Ascending aorta (tissue), 2 donors: Measurements from ENCODE around the gene OTOP2. TPM values are rescaled to one million over a fixed set of nuclear protein-coding genes. Genes with fewer than 3 reads are reported as not detected.

Experiments used
- DNase-seq, 2 donors: peaks; one replicate each; pipeline ENCODE4 v3.0.0-alpha.2; 2019; ENCODE audit warnings: low spot score in 2 of 2
- H3K27ac ChIP-seq, 2 donors: fragments of 200-600 bp; sonication (generic); one replicate each; pipeline ENCODE4 v1.5.1; 2016 to 2017; ENCODE audit warnings: mild to moderate bottlenecking in 1 of 2
- H3K27me3 ChIP-seq: fragments of 200-600 bp; sonication (generic); one replicate; pipeline ENCODE4 v1.5.1; 2017
- H3K36me3 ChIP-seq, 2 donors: fragments of 200-600 bp; sonication (generic); one replicate each; pipeline ENCODE4 v1.5.1; 2016
- H3K4me1 ChIP-seq, 2 donors: fragments of 200-600 bp; sonication (generic); one replicate each; pipeline ENCODE4 v1.5.1; 2016 to 2017; ENCODE audit warnings: mild to moderate bottlenecking in 1 of 2
- H3K4me3 ChIP-seq, 2 donors: fragments of 200-600 bp; sonication (generic); one replicate each; pipeline ENCODE4 v1.5.1; 2016 to 2017; ENCODE audit warnings: mild to moderate bottlenecking in 1 of 2
- H3K9me3 ChIP-seq, 2 donors: fragments of 200-600 bp; sonication (generic); one replicate each; pipeline ENCODE4 v1.5.1; 2016
- CTCF ChIP-seq, 3 experiments: fragments of 200-600 bp in 2 of 3; fragments of 450-650 bp in 1 of 3; sonication (generic) in 2 of 3; IDR thresholded peaks; one replicate each; pipeline ENCODE4 v1.5.1; 2016 to 2019; ENCODE audit warnings: antibody characterized with exemption in 3 of 3, mild to moderate bottlenecking in 1 of 3, moderate library complexity in 1 of 3
- intact Hi-C: fragments of 100-400 bp; cut with DNase I; formaldehyde crosslinking; loops from one replicate; pipeline ENCODE4 v1.15.1; 2023
- total RNA-seq: library from RNA; depleted of rRNA; stranded (reverse); fragments of >200 nt; gene quantifications from one replicate; pipeline ENCODE4 v1.1.0, GENCODE V29; 2016

Gene OTOP2
- total RNA-seq, 1 donor from 2014 or later, result not detected

DNA sequence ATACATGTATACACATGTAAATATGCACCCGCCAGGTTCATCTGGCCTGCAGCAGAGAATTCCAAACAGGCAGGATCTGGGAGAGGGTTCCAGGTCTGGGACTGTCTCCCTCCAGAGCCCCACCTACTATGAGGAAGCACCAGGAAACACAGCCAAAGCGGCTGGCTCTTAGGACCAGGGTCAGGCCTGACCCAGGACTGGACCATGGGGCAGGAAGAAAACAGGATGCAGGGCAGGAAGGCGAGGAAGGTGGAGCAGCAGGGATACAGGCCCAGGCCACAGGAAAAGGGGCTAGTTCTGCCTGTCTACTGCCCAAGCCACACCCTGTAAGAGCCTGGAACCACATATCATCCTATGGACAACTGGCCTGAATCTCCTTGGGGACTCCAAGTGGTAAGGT lies 46.3 kb downstream of the OTOP2 start:
- no peaks in the 10 kb centered on the region for H3K9me3 ChIP-seq
- intact Hi-C loops, result no loop called here
- no peak overlapping the region for H3K4me3 ChIP-seq

DNA sequence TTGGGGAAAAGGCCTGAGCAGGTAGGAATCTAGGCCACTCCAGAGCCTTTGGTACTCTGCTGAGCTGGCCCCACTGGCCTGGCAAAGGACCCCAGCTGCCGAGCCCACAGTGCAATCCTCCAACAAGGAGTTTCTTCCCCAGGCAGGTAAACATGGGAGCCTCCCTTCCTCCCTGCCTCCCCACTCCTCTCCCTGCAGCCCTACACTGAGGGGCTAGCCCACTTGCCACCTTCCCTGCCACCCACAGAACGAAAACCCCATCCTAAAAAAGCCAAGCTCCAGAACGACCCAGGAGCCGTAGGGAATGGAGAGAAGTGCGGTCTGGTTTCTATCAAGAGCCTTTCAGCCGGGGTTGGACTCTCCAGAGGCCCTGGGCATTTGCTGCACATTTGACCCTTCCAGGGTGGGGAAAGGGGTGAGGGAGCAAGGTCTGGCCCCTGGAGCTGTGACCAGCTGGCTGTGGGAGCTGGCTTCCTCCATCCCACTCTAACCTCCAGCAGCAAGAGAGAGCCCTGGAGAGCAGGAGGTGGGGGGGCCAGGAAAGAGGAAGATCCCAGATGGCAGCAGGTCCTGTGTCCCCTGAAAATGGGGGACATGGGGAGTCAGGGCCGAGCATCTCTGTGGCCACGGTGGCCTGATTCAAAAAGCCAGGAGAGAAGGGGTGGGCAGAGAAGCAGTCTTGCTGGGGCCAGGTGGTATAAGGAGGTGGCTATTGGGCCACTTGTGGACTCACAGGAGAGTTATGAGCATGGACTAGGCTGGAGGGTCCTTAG lies 47.2 kb downstream of the OTOP2 start:
- H3K36me3 ChIP-seq, result no peaks in the 10 kb centered on the region
- intact Hi-C loops, result no loop called here
- DNase-seq, result no peak
- H3K27me3 ChIP-seq, result no peaks in the 10 kb centered on the region
- peaks cover 4 to 10% of the 10 kb centered on the region in 2 donors for H3K4me1 ChIP-seq
- no peaks in the 10 kb centered on the region for H3K9me3 ChIP-seq
- H3K27ac ChIP-seq, result no peak overlapping the region
- no peak for TF ChIP-seq CTCF (IDR thresholded peaks at IDR 0.05)
- peak overlapping the region; percentile 70 to 74 for H3K4me3 ChIP-seq

More for the DNA sequence above, 46.3 kb downstream of the OTOP2 start:
- no peak for DNase-seq
- Histone ChIP-seq H3K27me3 (no peaks in the 10 kb centered on the region), H3K36me3 (no peaks in the 10 kb centered on the region), H3K4me1 (peaks cover 4 to 10% of the 10 kb centered on the region in 2 donors), H3K27ac (no peak overlapping the region)
- TF ChIP-seq CTCF (IDR thresholded peaks at IDR 0.05), result no peak

DNA sequence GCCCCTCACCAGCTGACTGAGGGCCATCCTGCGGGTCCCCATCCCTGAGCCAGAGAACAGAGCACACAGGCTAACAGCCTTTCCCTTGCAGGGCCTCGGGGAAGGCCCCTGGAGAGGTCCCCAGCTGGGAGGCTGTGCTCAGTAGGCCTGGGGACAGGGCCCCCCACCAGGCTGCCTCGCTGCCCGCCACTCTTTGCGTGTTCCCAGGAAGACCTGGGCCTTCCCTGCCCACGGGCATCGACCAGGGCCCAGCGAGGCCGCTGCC lies 47.7 kb downstream of the OTOP2 start:
- intact Hi-C loops, result no loop called here
- Histone ChIP-seq H3K4me1 (peaks cover 4 to 10% of the 10 kb centered on the region in 2 donors), H3K27ac (no peak overlapping the region), H3K4me3 (peak overlapping the region; percentile 70 to 74), H3K9me3 (no peaks in the 10 kb centered on the region), H3K27me3 (no peaks in the 10 kb centered on the region), H3K36me3 (no peaks in the 10 kb centered on the region)
- no peak for DNase-seq
- TF ChIP-seq CTCF (IDR thresholded peaks at IDR 0.05), result no peak

GRCh38 chr17:74972107-74972972 lies 48.3 kb downstream of the OTOP2 start, which contains the start of gene HID1:
Gene HID1 (minus strand): TSS chr17:74972759. CDS start chr17:74972656, 103 bp downstream.
- Histone ChIP-seq H3K27ac (no peak within 1 kb of the TSS), H3K27me3 (no peaks in the 10 kb centered on the region), H3K4me3 (peak within 1 kb of the TSS; percentile 70 to 74), H3K36me3 (no peaks in the 10 kb centered on the region), H3K9me3 (no peaks in the 10 kb centered on the region), H3K4me1 (peaks cover 4 to 10% of the 10 kb centered on the region in 2 donors)
- peak in 1 of 2 donors; percentile 79 for DNase-seq
- no peak for TF ChIP-seq CTCF (IDR thresholded peaks at IDR 0.05)
- intact Hi-C loops, result no loop called here

- H3K27ac ChIP-seq, result no peak overlapping the region
Observed at GRCh38 chr17:74972973-74973328, 48.9 kb downstream of the OTOP2 start.

More at GRCh38 chr17:74972973-74973328, 48.9 kb downstream of the OTOP2 start:
- intact Hi-C loops, result no loop called here
- peaks cover 4 to 10% of the 10 kb centered on the region in 2 donors for H3K4me1 ChIP-seq
- no peaks in the 10 kb centered on the region for H3K27me3 ChIP-seq
- peak overlapping the region; percentile 70 to 74 for H3K4me3 ChIP-seq
- no peak for DNase-seq
- H3K9me3 ChIP-seq, result no peaks in the 10 kb centered on the region
- no peaks in the 10 kb centered on the region for H3K36me3 ChIP-seq
- TF ChIP-seq CTCF (IDR thresholded peaks at IDR 0.05), result no peak
